GM19452 (cell line): ENCODE data around the gene SNCA.

Experiments
- ATAC-seq: cut with Tn5 transposase; IDR thresholded peaks from one replicate; pipeline ENCODE4 v1.9.1; 2021; ENCODE audit not compliant: unreplicated experiment

The SNCA gene

DNA sequence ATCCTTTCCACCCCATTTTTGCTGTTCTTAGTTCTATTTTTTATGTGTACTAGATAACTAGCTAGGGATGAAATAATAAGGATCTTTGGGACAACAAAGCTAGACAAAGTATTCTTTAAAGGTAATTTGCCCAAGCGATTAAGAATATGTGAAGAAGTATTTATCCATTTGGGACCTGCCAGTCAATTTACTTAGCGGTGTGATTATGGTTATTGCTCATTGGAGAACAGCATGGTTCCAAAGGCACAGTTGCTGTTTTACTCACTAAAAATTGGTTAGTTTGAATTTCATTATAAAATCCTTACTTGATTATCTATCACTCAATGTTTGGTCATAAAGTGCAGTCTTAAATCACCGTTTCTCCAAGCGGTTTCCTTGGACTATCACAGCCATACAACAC, 124.1 kb downstream of the SNCA start:
- ATAC-seq: no peak

DNA sequence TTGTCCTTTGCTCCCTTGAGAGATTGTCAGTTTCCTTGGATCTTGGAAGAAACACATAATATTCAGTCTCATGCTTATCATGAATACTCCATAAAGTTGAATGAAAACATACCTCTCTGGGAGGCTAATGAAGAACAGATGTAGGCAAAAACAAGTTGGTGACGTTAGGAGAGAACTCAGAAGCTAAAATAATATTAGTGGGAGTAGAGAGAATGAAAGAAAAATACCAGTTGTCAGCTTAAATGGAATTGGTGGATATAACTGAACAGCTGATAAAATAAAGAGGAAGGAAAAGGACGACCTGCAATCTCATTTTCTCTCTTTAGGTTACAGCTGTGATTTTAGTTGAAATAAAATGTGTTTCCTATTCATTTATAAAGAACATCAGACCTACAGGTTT, 124.8 kb downstream of the SNCA start:
- ATAC-seq: no peak

DNA sequence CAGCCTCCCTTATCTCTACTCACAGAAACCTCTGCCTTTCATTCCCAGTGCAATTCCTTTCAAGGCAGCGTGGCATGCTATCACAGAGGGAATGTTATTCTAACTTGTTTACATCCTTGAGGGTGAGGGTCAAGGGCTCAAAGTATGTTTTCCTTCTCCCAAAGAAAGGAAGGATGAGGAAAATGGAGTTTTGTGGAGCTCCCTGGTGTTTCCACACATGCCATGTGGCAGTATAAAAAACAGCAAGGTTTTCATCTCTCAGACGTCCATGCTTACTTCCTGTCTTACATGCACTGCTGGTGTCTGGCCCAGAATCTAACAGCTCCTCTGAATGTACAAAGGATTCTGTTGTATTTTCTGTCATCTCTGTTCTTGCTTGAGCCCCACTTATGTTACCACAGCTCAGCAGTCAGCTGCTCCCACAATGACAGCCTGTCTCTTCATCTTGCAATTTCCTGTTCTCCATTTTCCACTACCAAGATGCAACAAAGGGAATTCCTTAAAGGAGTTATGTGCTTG, 128.0 kb downstream of the SNCA start:
- no peak for ATAC-seq

DNA sequence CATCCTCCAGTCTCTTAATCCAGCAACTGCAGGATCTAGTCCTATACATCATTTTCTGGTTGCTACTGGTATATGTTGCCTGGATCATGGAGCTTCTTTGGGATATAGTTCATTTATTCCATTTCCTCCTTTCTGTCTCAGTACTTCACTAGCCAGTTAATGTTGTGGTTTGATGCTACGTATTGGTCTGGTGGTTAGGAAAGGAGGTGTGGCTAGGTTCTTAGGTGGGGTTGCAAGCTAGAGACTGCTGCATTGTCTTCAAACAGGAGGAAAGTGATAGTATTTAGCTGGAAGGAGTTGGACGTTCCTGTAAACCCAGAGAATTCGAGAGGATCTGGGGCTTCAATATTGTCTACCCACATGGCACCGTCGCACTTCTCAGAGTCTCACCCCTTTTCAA, 129.5 kb downstream of the SNCA start:
- ATAC-seq: no peak

DNA sequence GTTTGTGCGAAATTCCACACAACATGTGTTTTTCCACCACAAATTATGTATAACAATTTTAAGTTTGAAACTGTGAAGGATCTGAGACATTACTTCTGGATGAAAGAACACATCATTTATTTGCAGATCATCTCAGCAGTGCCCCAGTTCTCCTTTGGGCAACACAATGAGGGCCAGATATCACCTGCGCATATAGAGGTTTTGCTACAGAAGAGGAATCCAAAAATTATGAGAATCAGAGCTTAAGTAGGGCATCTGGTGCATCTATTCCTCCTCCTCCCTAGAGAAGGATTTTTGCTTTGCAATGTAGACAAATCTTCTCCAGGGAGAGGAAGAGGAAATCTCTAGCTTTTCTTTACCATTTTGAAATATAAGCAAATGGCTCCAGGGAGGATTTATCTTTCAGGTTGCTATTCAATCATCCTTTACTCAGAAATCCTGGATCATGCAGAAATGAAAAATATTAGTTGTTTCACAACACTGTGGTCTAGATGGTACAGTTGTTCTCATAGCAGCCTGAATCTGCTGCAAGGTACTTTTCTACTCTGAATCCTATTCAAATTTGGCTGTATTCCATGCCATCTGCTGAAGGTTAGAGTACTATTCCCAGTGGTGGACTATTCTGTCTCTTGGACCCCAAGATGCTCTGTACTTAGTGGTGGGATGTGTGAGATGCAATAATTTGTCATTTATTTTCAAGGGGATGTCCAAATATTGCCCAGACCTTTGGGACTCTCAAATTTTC, 132.1 kb downstream of the SNCA start:
- no peak for ATAC-seq

DNA sequence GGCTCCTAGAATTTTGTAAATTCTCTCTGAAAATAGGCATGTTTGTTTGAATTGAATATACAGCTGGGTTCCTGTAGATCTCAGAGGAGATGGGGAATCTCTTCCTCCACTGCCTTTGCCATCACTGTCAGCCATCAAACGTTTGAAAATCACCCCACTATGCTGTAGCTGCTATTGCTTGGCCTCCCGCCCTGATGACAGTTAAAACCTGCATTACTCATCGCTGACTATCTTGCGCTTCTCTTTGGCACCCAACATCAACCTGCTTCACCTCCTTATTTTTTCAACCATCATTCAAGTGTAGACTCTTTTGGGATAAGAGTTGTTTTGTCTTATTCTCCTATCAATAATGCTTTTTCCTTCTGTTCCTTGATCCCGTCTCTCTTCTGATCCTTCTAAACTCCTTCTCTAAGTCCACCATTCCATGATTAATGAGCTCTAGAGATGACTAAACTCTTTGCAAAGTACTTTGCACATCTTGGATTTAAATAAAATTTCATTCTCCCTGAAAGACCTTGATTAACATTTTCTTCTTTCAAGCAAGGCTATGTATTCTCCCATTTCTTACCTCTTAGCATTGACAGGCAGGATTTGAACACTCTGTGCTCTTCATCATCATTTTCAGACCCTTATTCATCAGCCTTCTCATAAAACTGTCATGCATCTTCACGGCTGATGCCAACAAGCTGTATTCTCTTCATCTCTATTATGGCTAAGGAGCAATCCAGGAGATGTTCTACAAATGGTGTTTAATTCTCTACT, 133.0 kb downstream of the SNCA start:
- ATAC-seq: no peak

DNA sequence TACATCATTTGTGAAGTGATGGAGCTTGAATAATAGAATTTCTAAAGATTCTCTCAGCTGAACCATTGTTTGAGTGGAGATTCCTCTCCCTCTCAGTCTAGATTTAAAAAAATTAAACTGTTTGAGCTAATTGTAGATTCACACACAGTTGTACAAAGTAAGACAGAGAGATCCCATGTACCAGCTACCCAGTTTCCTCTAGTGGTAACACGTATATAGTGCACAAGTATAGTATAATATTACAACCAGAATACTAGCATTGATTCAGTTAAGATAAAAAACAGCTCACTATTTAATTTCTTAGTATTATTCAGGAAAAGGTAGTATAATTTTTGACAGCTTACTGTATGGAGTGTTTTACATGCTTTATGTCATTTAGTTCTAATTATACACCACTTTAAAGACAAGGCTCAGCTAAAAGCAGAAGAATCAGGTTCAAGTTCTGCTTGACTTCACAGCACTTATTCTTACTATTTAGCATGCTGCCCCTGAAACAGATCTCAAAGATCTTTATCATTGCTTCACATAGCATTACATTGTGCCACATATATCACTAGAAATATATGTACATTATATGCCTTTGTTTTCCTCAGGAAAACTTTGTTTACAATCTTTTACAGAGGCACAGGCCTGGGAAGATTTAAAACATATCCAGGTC, 136.1 kb downstream of the SNCA start:
- ATAC-seq: no peak

DNA sequence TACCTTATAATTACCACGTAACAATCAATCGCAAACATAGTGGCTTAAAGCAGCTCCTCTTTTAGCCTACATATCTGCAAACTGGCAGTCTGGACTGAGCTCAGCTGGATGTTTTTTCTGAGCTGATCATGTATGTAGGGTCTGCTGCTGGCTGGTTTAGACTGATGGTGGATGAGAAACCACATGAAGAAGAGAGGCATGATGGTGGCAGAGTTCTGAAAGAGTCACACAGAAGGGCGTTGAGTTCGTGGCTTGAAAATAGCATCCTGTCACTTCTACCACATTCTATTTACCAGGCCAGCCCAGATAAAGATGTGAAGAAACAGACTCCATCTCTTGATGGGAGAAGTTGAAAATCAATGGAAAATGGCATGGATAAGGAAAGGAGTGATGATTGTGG, 151.3 kb downstream of the SNCA start:
- no peak for ATAC-seq

DNA sequence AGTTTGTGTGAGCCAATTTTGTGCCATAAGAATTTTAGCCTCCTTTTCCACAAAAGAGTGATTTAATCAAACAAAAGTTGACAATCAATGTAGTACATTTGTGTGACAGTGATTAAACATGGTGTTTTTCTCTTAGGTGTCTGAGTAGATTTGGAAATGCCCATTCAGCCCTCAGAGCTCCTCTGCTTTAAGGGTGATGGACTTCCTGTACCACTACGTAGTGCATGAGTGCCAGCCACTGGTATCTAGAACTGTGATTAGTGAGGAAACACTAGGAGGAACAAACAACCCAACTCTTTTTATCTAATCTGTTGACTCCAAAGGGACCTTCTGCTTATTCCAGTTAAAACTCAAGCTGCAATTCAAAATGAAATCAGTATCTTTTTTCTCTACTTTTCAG, 151.7 kb downstream of the SNCA start:
- no peak for ATAC-seq

DNA sequence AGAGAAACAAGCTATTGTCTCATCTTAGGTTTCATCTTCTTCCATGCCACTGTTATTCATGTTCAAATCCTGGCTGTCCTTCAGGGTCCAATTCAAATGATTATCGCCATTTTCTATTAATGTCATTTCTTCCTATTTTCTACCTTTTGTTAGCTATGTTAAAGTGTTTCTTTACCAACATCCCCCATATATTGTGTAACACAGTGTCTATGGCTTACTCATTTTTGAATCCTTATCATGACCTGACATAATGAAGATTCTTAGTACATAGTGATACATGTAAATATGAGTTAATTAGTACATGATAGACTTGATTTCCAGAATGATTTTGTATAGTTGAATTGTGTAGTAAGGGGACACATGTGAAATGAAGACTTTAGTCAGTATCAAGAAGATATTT, 152.4 kb downstream of the SNCA start:
- no peak for ATAC-seq

DNA sequence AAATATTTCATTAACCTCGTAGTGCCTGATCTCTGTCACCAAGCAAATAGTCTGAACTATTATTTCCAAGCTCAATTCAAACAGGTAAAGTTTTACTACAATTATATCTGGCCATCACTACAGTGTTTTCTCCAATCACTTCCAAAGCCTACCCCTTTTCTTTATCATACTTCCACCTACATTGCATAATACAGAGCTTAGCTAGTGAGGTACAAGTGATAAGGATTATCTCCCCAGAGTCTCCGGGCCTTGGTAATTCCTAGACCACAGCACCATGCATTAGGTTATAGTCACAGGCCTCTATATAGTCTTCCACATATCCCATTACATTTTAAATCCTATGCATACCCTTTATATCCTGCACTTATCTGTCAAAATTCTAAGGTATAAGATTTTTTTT, 154.2 kb downstream of the SNCA start:
- ATAC-seq: no peak

DNA sequence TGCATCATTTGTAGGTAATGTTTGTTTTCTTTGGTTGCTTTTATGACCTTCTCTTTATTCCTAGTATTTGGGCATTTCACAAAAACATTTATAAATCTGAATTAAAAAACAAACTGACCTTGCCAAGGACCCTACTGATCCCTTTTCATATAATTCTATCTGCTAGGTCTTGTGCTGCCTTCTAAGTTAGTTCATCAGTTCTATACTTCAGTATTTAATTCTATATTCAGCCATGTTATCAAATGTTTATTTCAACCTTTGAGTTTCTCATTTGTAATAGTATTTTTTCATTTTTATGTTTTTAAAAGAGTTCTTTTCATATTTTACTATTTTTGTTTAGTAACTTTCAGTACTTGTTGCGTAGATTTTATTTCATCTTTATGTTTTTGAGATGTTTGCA, 155.3 kb downstream of the SNCA start:
- ATAC-seq: no peak

DNA sequence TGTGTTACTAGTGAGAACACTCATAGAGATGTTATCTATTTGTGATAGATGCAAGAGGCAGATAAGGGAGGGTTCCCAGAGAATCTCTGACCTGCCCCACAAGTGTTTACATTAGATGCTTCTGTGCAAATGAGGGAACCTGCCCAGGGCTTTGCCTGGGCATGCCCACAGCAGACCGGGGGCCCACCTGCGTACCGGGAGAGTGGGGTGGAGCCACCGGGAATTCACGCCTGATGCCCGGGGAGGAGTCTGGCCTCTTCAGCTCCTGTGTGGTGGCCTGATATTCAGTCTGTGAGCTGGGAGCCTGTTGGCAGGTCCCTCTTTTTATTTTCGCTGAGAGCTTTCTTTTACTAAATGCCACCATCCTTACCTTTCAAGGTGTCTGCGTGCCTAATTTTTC, 155.7 kb downstream of the SNCA start:
- no peak for ATAC-seq

DNA sequence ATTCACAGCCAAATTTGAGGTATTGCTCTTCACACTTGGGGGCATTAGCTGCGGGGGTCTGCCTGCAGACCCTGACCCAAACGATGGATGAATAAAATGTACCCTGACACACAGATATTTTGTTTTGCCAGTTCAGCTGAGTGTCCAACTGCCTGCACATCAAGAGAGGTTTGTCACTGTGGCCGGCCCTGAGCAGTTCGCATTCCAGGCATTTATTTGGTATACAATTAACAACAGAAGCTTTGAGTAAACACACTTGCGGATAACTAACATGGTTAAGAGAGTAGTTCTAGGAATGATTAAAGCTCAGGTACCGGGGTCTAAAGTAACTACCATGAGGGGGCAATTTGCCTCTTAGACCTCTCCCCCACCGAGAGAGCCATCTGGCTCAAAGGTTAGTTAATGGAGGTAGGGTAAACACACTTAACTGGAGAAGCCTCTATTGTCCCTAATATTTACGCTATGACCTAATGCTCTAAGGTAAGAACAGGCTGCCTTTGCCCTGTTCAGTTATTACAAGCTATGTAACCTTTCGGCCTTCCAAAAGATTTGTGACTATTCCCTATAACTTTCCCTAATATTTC, 162.0 kb downstream of the SNCA start:
- no peak for ATAC-seq
